HG02571 (cell line): ENCODE measurements around the gene TMED8.
A peak's percentile ranks its signal among the peaks of the same experiment; 100 is the strongest.
"Not testable (repeated sequence)": the region's sequence is repeated elsewhere in the genome, so short reads cannot be mapped to it uniquely, and the experiment has no call there.

Experiments
- ATAC-seq: cut with Tn5 transposase; IDR thresholded peaks from one replicate; pipeline ENCODE4 v1.9.1; 2021; ENCODE audit warnings: mild to moderate bottlenecking, moderate library complexity; ENCODE audit not compliant: unreplicated experiment

The TMED8 gene

GRCh38 chr14:77322951-77323350 is 53.9 kb downstream of the TMED8 start:
- no peak for ATAC-seq

GRCh38 chr14:77322250-77322902 is 54.5 kb downstream of the TMED8 start:
- no peak for ATAC-seq

GRCh38 chr14:77320238-77320935 is 56.5 kb downstream of the TMED8 start, which contains the start of gene POMT2:
POMT2 (minus strand) TSS chr14:77320883; CDS start chr14:77320681, 202 bp downstream.
- peak; percentile 66 for ATAC-seq

- ATAC-seq, result no peak
Observed at GRCh38 chr14:77319422-77319821, 57.5 kb downstream of the TMED8 start.

GRCh38 chr14:77318756-77319155 is 58.1 kb downstream of the TMED8 start:
- not testable (repeated sequence) for ATAC-seq

GRCh38 chr14:77318006-77318553 is 58.8 kb downstream of the TMED8 start:
- no peak for ATAC-seq

- ATAC-seq, result no peak
Observed at GRCh38 chr14:77316872-77317301, 60.0 kb downstream of the TMED8 start.

GRCh38 chr14:77316195-77316505 is 60.7 kb downstream of the TMED8 start:
- ATAC-seq, result no peak

- no peak for ATAC-seq
Observed at GRCh38 chr14:77314539-77315457, 62.1 kb downstream of the TMED8 start.

- ATAC-seq, result no peak
Observed at GRCh38 chr14:77314043-77314442, 62.9 kb downstream of the TMED8 start.

GRCh38 chr14:77313371-77313770 is 63.5 kb downstream of the TMED8 start:
- ATAC-seq, result no peak

- no peak for ATAC-seq
Observed at GRCh38 chr14:77311217-77311616, 65.7 kb downstream of the TMED8 start.

- ATAC-seq, result no peak
Observed at GRCh38 chr14:77310026-77310425, 66.9 kb downstream of the TMED8 start.

GRCh38 chr14:77309131-77309530 is 67.8 kb downstream of the TMED8 start:
- ATAC-seq, result no peak

- ATAC-seq, result no peak
Observed at GRCh38 chr14:77306851-77307496, 69.9 kb downstream of the TMED8 start.

- no peak for ATAC-seq
Observed at GRCh38 chr14:77306416-77306815, 70.5 kb downstream of the TMED8 start.

GRCh38 chr14:77305696-77306095 is 71.2 kb downstream of the TMED8 start:
- no peak for ATAC-seq

- ATAC-seq, result peak; percentile 48
Observed at GRCh38 chr14:77303417-77304156, 73.3 kb downstream of the TMED8 start.

GRCh38 chr14:77302926-77303325 is 74.0 kb downstream of the TMED8 start:
- ATAC-seq, result no peak

GRCh38 chr14:77301103-77301502 is 75.8 kb downstream of the TMED8 start:
- ATAC-seq, result no peak
